Activated naive CD8-positive, alpha-beta T cell (primary cell): ENCODE measurements around the gene GMDS.
"Not testable (repeated sequence)": the region's sequence is repeated elsewhere in the genome, so short reads cannot be mapped to it uniquely, and the experiment has no call there.

Experiments used
- H3K27ac Mint-ChIP-seq: one replicate; pipeline ENCODE4 v1.8.0; 2021; ENCODE audit warnings: mixed read lengths
- H3K27me3 Mint-ChIP-seq: one replicate; pipeline ENCODE4 v1.8.0; 2021; ENCODE audit warnings: mixed read lengths
- H3K36me3 Mint-ChIP-seq: one replicate; pipeline ENCODE4 v1.8.0; 2021; ENCODE audit warnings: mixed read lengths
- H3K4me1 Mint-ChIP-seq: one replicate; pipeline ENCODE4 v1.8.0; 2021; ENCODE audit warnings: low read depth, mixed read lengths
- H3K4me3 Mint-ChIP-seq: one replicate; pipeline ENCODE4 v1.8.0; 2021; ENCODE audit warnings: mild to moderate bottlenecking, mixed read lengths
- H3K9me3 Mint-ChIP-seq: one replicate; pipeline ENCODE4 v1.8.0; 2021; ENCODE audit warnings: low read depth, mixed read lengths

The GMDS gene

DNA sequence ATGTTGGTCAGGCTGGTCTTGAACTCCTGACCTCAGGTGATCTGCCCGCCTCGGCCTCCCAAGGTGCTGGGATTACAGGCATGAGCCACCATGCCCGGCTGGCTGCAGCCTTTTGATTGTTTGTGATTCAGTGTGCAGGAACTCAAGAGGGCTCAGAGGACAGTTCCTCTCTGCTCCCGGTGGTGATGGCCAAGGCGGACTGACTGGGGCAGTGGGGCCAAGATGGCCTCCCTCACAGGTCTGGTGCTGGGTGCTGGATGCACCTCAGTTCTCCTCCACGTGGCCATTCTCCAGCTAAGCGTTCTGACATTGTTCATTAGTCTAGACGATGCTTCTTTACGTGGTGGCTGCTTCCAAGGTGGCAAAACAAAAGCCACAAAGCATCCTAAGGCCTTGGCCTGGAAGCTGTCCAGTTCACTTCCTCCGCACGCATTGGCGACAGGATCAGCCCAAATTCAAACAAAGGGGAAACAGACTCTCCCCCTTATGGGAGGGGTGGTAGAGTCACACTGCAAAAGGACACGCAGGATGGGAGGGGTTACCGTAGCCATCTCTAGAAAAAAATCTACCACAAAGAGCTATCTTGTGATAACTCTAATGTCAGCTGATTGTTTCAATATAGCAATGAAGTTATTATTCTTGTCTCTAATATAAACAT is 488.8 kb downstream of the GMDS start:
- Mint-ChIP-seq H3K27me3 (no peaks in the 10 kb centered on the region), H3K36me3 (peaks cover 33% of the 10 kb centered on the region), H3K4me3 (no peak overlapping the region), H3K9me3 (peaks cover 5% of the 10 kb centered on the region), H3K4me1 (no peaks in the 10 kb centered on the region), H3K27ac (no peak overlapping the region)

DNA sequence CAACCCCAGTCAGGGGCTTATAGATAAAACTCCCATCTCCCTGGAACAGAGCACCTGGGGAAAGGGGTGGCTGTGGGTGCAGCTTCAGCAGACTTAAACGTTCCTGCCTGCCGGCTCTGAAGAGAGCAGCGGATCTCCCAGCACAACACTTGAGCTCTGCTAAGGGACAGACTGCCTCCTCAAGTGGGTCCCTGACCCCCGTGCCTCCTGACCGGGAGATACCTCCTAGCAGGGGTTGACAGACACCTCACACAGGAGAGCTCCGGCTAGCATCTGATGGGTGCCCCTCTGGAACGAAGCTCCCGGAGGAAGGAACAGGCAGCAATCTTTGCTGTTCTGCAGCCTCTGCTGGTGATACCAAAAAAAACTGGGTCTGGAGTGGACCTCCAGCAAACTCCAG is 494.3 kb downstream of the GMDS start:
- not testable (repeated sequence) for H3K27me3 Mint-ChIP-seq, H3K4me1 Mint-ChIP-seq, H3K9me3 Mint-ChIP-seq, H3K4me3 Mint-ChIP-seq, H3K27ac Mint-ChIP-seq
- H3K36me3 Mint-ChIP-seq: peaks cover 27% of the 10 kb centered on the region

DNA sequence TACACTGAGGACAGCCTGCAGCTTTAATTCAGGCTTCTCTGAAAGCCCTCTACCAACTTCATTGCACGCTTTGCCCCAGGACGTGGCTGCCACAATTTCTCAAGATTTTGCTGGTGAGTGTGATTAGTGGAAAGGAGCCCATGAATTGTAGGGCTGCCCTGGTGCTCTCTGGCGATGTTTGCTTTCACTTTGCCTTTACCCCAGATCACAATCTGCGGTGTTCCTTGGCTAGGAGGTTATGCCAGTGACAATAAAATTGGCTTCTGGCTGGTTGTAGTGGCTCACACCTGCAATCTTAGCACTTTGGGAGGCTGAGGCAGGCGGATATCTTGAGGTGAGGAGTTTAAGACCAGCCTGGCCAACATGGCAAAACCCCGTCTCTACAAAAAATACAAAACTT is 496.4 kb downstream of the GMDS start:
- peaks cover 20% of the 10 kb centered on the region for H3K36me3 Mint-ChIP-seq
- peaks cover 2% of the 10 kb centered on the region for H3K4me1 Mint-ChIP-seq
- no peak overlapping the region for H3K27ac Mint-ChIP-seq
- H3K27me3 Mint-ChIP-seq: no peaks in the 10 kb centered on the region
- peaks cover 5% of the 10 kb centered on the region for H3K9me3 Mint-ChIP-seq
- no peak overlapping the region for H3K4me3 Mint-ChIP-seq

DNA sequence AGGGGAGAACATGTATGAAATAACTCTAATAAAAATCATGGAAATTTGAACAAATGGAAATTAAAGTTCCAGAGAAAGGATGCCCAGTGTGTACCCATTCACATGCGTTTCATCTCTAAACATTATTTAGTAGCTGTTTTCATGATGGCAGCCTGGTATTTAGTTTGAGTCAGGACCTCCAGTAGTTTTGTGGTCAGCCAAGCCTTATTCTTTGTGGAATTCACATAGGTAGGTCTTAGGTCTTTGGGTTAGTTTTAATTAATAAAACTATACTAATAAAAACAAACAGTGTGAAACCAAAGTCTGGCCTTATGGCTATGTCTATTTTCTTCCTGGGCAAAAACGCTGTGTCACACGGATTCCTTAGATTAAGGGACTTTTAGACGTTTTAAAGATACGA is 497.9 kb downstream of the GMDS start:
- H3K27ac Mint-ChIP-seq: no peak overlapping the region
- peaks cover 2% of the 10 kb centered on the region for H3K4me1 Mint-ChIP-seq

DNA sequence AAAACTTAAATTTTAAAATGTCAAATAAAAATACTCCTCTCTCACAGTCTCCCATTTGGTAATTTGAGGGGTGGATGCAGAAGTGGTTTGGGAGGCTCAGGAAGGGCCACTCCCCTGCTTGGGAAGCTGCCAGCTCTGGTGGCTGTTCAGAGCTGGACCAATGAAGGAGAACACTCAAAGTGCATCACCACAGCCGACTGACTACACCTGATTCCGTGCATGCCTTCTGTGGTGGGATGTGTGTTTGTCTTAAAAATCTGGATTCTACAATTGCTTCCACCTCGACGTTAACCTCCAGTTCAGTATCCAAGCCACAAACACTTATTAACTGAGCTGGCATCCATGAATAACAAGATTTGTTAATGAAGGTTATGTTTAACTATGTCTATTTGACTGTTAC is 498.4 kb downstream of the GMDS start:
- Mint-ChIP-seq H3K4me3 (no peak overlapping the region), H3K27me3 (no peaks in the 10 kb centered on the region), H3K36me3 (peaks cover 14% of the 10 kb centered on the region), H3K9me3 (no peaks in the 10 kb centered on the region), H3K27ac (no peak overlapping the region), H3K4me1 (peaks cover 2% of the 10 kb centered on the region)

More for the DNA sequence above, 497.9 kb downstream of the GMDS start:
- H3K27me3 Mint-ChIP-seq: no peaks in the 10 kb centered on the region
- H3K36me3 Mint-ChIP-seq: peaks cover 14% of the 10 kb centered on the region
- no peaks in the 10 kb centered on the region for H3K9me3 Mint-ChIP-seq
- H3K4me3 Mint-ChIP-seq: no peak overlapping the region

DNA sequence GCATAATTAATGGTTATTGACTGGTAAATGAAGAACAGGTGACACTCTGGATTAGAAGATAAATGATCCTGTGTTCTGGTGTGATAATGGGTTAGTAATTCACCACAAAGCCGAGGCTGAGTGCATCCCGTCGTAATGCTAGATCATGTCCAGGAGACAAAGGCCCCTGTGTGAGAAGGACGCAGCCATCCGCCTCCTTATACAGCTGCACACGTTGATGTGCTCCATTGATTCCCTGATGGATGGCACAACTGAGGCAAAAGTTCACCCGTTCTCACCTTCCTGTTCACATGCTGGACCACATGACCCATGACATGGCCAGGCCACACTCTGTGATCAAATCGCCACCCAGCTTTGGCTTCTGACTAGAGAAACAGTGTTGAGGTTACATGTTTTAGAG is 499.6 kb downstream of the GMDS start:
- H3K27ac Mint-ChIP-seq: no peak overlapping the region
- peaks cover 9% of the 10 kb centered on the region for H3K36me3 Mint-ChIP-seq
- H3K9me3 Mint-ChIP-seq: no peaks in the 10 kb centered on the region
- H3K27me3 Mint-ChIP-seq: no peaks in the 10 kb centered on the region
- H3K4me3 Mint-ChIP-seq: no peak overlapping the region
- H3K4me1 Mint-ChIP-seq: peaks cover 2% of the 10 kb centered on the region

DNA sequence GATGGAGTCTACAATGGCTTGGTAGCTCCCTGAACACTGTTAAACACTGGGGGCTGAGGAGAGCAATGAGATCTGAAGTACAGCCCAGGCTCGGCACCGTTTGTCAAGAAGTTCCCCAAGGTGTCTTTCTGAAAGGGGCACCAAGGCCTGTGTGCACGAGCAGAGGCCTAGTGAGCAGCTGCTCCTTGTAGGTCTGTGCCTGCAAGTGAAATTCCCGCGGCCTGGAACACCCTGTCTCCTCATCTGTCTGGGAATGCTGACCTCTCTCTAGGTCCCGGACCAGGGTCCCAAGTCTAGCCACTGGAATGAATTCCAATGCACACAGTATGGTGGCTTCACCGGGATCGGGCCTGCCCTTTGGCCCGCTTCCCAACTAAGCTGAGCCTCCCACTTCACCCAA is 500.9 kb downstream of the GMDS start:
- Mint-ChIP-seq H3K9me3 (no peaks in the 10 kb centered on the region), H3K27me3 (no peaks in the 10 kb centered on the region), H3K4me3 (no peak overlapping the region), H3K36me3 (peaks cover 9% of the 10 kb centered on the region), H3K27ac (no peak overlapping the region), H3K4me1 (peaks cover 2% of the 10 kb centered on the region)

DNA sequence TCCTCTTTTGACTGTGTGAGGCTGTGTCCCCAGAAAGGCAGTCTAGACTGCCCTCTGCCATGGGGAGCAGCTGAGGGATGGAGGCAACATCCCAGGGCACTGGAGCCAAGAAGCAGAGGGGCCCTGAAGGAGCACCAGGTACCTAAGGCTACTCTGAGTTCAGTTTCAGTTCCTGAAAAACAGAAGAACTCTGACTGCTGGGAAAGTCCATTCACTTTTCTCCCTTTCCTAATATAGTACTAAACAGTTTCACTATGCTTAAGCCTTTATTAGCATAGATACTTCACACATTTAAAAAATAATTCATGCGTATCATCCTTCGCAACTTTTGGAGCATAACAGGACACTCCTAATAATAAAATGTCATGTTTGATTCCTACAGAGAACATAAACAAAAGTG is 505.7 kb downstream of the GMDS start:
- Mint-ChIP-seq H3K4me3 (no peak overlapping the region), H3K27me3 (no peaks in the 10 kb centered on the region), H3K36me3 (peaks cover 8% of the 10 kb centered on the region), H3K9me3 (no peaks in the 10 kb centered on the region), H3K4me1 (no peaks in the 10 kb centered on the region), H3K27ac (no peak overlapping the region)

DNA sequence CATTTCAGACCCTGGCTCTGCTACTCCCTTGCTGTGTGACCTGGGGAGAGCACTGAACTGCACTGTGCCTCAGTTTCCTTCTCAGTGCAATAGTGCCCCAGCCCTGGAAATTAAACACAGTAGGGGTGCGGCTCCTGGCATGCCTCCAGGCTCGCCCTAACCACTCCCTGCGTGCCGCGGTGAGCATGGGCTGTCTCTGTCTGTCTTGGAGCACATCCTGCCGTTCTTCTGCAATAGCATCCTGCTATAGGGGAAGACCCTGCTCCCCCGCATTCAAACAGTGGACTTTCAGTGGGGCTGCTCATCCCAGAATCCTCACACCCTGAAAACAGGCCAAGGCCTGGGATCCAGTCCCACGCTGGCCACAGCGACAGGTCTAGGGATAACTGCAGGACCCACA is 506.2 kb downstream of the GMDS start:
- Mint-ChIP-seq H3K4me1 (no peaks in the 10 kb centered on the region), H3K27ac (no peak overlapping the region), H3K36me3 (peaks cover 8% of the 10 kb centered on the region), H3K9me3 (no peaks in the 10 kb centered on the region), H3K27me3 (no peaks in the 10 kb centered on the region), H3K4me3 (no peak overlapping the region)

DNA sequence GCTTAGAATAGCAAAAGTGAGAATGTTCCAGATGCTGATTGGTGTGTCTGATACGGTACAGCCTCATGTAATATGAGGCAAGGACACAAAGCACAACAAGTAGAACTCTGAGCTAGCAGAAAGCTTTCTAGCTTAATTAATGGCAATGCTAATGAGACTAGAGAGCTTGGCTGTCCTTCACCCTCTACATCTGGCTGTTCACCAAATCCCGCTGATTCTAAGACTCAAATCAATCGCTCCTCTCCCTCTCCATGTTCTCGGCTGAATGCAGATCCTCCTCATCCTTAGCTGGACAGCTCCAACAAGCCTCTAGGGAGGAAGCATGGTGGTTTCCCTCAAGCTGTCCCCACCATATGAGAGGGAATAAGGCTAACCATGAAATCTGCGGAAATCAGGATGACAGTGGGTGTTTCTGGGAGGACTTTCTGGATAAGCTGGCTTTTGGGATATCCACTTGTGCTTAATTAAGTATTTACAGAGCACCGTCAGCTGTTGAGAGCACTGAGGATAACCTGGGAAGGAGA is 506.8 kb downstream of the GMDS start:
- Mint-ChIP-seq H3K4me1 (no peaks in the 10 kb centered on the region), H3K4me3 (no peak overlapping the region), H3K27me3 (no peaks in the 10 kb centered on the region)

DNA sequence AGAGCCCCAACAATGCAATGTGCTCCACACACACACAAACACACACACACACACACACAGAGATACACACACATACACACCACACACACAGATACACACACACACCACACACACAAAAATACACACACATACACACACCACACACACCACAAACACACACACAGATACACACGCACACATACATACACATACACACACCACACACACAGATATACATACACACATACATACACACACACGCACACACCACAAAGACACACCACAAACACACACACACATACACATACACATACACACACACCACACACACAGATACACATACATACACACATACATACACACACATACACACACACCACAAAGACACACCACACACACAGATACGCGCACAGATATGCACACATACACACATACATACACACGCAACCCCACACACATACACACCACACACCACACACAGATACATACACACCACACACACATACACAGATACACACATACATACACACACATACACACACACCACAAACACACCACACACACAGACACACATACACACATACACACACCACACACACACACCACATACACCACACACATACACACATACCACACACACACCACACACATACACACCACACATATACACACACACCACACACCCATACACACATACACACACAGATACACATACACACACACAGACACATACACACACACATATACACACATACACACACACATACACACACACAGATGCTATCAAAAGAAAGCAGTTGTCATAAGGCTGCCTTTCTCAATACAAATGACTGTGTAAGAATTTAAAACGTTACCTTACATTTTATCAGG is 507.7 kb downstream of the GMDS start:
- Mint-ChIP-seq H3K9me3 (no peaks in the 10 kb centered on the region), H3K27ac (no peak overlapping the region), H3K4me1 (no peaks in the 10 kb centered on the region), H3K36me3 (peaks cover 12% of the 10 kb centered on the region), H3K27me3 (no peaks in the 10 kb centered on the region), H3K4me3 (no peak overlapping the region)

More for the DNA sequence above, 506.8 kb downstream of the GMDS start:
- Mint-ChIP-seq H3K27ac (no peak overlapping the region), H3K9me3 (no peaks in the 10 kb centered on the region), H3K36me3 (peaks cover 8% of the 10 kb centered on the region)

DNA sequence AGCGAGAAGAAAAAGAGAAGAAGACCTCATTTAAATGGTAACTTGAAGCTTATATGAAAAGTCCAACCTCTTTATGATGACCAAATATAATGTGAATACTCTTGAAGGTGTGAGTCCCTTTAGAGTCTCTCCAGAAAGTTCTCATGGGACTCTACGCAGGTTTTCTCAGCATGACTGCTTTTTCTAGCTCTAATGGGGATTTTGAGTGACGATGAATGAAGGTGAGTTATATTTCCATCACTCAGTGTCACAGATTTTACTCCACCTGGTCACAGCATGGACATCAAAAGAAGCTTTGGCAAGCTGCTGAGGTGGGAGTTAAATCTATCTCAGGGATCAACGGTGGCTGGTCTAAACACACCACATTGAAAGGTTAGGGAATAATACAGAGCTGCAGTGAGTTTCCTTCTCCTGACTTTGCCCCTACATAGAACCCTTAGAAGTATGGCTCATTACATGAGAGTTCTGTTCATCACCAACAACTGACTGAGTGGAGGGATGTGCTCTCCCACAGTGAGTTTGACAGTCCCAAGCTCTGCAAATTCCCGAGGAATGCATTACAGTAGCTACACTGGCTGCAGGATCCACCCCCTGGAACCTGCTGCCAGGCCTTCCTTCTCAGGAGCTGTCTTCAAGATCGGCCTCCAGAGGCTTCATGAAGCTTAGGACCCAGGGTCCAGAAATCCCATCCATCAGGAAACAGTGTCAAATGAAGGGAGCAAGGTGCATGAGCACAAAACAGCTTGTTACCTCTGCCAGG is 508.9 kb downstream of the GMDS start:
- no peaks in the 10 kb centered on the region for H3K9me3 Mint-ChIP-seq
- H3K27ac Mint-ChIP-seq: no peak overlapping the region
- no peak overlapping the region for H3K4me3 Mint-ChIP-seq
- no peaks in the 10 kb centered on the region for H3K4me1 Mint-ChIP-seq
- peaks cover 8% of the 10 kb centered on the region for H3K36me3 Mint-ChIP-seq
- no peaks in the 10 kb centered on the region for H3K27me3 Mint-ChIP-seq

DNA sequence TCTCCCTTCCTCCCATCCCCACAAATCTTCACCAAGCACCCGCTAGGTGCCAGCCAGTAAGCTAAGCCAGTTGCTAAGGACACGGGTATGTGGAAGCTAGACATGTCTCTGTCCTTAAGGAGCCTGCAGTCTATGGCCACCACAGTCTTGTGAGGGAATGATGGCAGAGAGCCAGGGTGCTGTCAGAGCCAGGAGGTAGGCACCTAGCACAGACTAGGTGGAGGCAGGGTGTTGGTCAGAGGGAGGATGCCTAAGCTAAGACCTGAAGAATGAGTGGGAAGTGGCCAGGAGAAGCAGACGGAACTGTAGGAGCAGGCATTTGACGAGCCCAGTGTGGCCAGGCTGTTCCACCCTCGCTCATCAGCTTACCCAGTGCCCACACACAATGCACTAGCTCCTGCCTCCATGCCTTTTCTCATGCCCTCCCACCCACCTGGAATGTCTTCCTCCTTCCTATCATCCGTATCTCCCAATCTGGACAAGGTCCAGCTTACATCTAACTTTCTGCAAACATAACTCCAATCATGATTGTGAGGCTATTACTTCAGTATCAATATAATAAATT is 510.1 kb downstream of the GMDS start:
- Mint-ChIP-seq H3K9me3 (peaks cover 7% of the 10 kb centered on the region), H3K4me3 (no peak overlapping the region), H3K4me1 (no peaks in the 10 kb centered on the region), H3K27ac (no peak overlapping the region), H3K36me3 (peaks cover 16% of the 10 kb centered on the region), H3K27me3 (no peaks in the 10 kb centered on the region)

DNA sequence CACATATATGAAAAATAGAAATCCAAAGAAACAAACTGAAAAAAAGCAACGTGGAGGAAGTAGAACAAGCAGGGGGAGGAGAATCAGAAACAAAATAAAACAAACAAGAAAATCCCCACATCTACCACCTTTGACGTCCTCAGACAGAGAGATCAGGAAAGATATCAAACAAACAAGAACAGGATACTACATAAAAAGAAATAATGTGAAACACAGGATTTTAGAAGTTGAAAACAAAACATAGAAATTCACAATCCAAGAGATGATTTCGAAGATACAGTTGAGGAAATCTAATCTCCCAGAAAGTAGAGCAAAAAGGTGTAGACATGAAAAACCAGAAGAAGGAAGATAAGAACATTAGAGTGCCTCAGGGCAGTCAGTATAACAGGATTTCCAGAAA is 514.5 kb downstream of the GMDS start:
- no peak overlapping the region for H3K4me3 Mint-ChIP-seq
- H3K9me3 Mint-ChIP-seq: peaks cover 7% of the 10 kb centered on the region
- no peaks in the 10 kb centered on the region for H3K4me1 Mint-ChIP-seq
- H3K27me3 Mint-ChIP-seq: no peaks in the 10 kb centered on the region
- H3K36me3 Mint-ChIP-seq: peaks cover 28% of the 10 kb centered on the region
- H3K27ac Mint-ChIP-seq: no peak overlapping the region

DNA sequence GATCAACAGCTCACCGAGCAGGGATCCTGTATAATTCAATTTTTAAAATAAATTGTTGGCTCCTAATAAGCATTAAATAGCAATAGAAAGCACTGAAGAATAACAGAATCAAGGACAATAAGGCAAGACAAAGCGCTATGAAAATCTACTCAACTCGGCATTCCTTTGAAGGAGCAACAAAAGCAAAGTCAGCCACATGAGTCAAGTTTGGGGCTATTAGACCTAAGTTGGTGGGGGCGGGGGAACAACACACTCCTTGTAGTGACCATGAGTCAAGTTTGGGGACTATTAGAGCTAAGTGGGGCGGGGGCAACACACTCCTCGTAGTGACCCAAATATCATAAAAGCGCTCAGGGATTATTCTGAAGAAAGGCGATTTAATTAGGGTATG is 515.7 kb downstream of the GMDS start:
- Mint-ChIP-seq H3K27me3 (no peaks in the 10 kb centered on the region), H3K27ac (no peak overlapping the region), H3K36me3 (peaks cover 36% of the 10 kb centered on the region), H3K4me1 (no peaks in the 10 kb centered on the region), H3K9me3 (peaks cover 7% of the 10 kb centered on the region), H3K4me3 (no peak overlapping the region)
